ENCODE results near the gene CCDC57. TPM values are rescaled to one million over a fixed set of nuclear protein-coding genes. Genes with fewer than 3 reads are reported as not detected.

Gene CCDC57
- total and polyA plus RNA-seq, 8 donors: 43.9 to 166 (median 75.4) TPM

- intact Hi-C loops (cut with DNase I; ENCODE audit: low total_unique reads): loop anchor here (5.0 kb wide), 1 partner anchor 92 kb away; no protein-coding TSS in a partner anchor
- Histone ChIP-seq H3K36me3 (no peaks in the 10 kb centered on the region), H3K27me3 (peaks cover 0 to 4% (median 0%) of the 10 kb centered on the region in 3 donors), H3K4me1 (peaks cover 41 to 85% (median 62%) of the 10 kb centered on the region in 4 donors), H3K4me3 (peak overlapping the region; percentile 61 to 75 (median 68)), H3K27ac (peak overlapping the region; percentile 91 to 97 (median 92)), H3K9me3 (no peaks in the 10 kb centered on the region)
- TF ChIP-seq POLR2A (IDR thresholded peaks at IDR 0.05): no peak
- no peak for TF ChIP-seq CTCF (IDR thresholded peaks at IDR 0.05)
- no peak for TF ChIP-seq EP300 (IDR thresholded peaks at IDR 0.05)
- TF ChIP-seq POLR2AphosphoS5 (IDR thresholded peaks at IDR 0.05): no peak
- 27 to 55% (median 47%) methylated on average over 16 to 28 of the region's 28 CpGs for WGBS, 5 donors
- DNase-seq: peak in 1 of 2 donors; percentile 52
Observed at GRCh38 chr17:82229698-82230608, 17.3 kb upstream of the CCDC57 start.

- peaks cover 0 to 4% (median 0%) of the 10 kb centered on the region in 3 donors for H3K27me3 ChIP-seq
- WGBS, 5 donors: 2 to 12% (median 4%) methylated on average over 26 to 105 of the region's 105 CpGs
Observed at GRCh38 chr17:82228842-82229697, 16.4 kb upstream of the CCDC57 start, which contains the start of gene SLC16A3. Gene SLC16A3, plus strand, starts transcription at chr17:82229042. Its CDS starts 6,967 bp downstream, at chr17:82236009.

GRCh38 chr17:82228278-82228841 lies 15.7 kb upstream of the CCDC57 start:
- DNase-seq: peak; percentile 72 to 91
- Histone ChIP-seq H3K9me3 (no peaks in the 10 kb centered on the region), H3K27ac (peak overlapping the region; percentile 91 to 99 (median 92)), H3K36me3 (no peaks in the 10 kb centered on the region), H3K4me3 (peak overlapping the region; percentile 61 to 75 (median 68)), H3K27me3 (peaks cover 0 to 4% (median 0%) of the 10 kb centered on the region in 3 donors), H3K4me1 (peaks cover 35 to 69% (median 56%) of the 10 kb centered on the region in 4 donors)
- WGBS, 5 donors: 7 to 23% (median 12%) methylated on average over 35 to 63 of the region's 63 CpGs
- intact Hi-C loops (cut with DNase I; ENCODE audit: low total_unique reads): no loop called here
- peak in 2 of 3 donors; percentile 72 to 85 for TF ChIP-seq POLR2AphosphoS5 (IDR thresholded peaks at IDR 0.05)
- TF ChIP-seq EP300 (IDR thresholded peaks at IDR 0.05): no peak
- no peak for TF ChIP-seq CTCF (IDR thresholded peaks at IDR 0.05)

More at GRCh38 chr17:82228842-82229697, 16.4 kb upstream of the CCDC57 start, which contains the start of gene SLC16A3:
- H3K4me3 ChIP-seq: peak within 1 kb of the TSS; percentile 61 to 75 (median 68)
- intact Hi-C loops (cut with DNase I; ENCODE audit: low total_unique reads): no loop called here
- H3K9me3 ChIP-seq: no peaks in the 10 kb centered on the region
- DNase-seq: peak; percentile 76 to 93
- TF ChIP-seq POLR2AphosphoS5 (IDR thresholded peaks at IDR 0.05) (peak in 2 of 3 donors; percentile 77 to 83), CTCF (IDR thresholded peaks at IDR 0.05) (no peak)
- no peaks in the 10 kb centered on the region for H3K36me3 ChIP-seq
- H3K27ac ChIP-seq: peak within 1 kb of the TSS; percentile 91 to 99 (median 92)
- peaks cover 35 to 76% (median 57%) of the 10 kb centered on the region in 4 donors for H3K4me1 ChIP-seq

Measured in stomach (tissue), 9 donors.